Diencephalon (tissue), 1 donor: ENCODE measurements around the gene ADGRF4. TPM values are rescaled to one million over a fixed set of nuclear protein-coding genes. Genes with fewer than 3 reads are reported as not detected.

Source experiments
- total RNA-seq: library from RNA; depleted of rRNA; stranded (reverse); fragments of >200 nt; gene quantifications from one replicate; pipeline ENCODE4 v1.2.3, GENCODE V29; 2014

The ADGRF4 gene
- total RNA-seq = not detected

GRCh38 chr6:47698342-47698787 is at the start of gene ADGRF4:
Gene ADGRF4, plus strand, starts transcription at chr6:47698580. Its CDS starts 8,666 bp downstream, at chr6:47707246.

Other genes with a start within 250 kb of the ADGRF4 start
- 23.5 TPM for gene CD2AP, start 220.8 kb upstream of the ADGRF4 start, total RNA-seq
- not detected for gene OPN5, start 83.5 kb downstream of the ADGRF4 start, total RNA-seq